ENCODE data around the gene DESI1.
"Not testable (repeated sequence)": the region's sequence is repeated elsewhere in the genome, so short reads cannot be mapped to it uniquely, and the experiment has no call there.

DESI1 gene

DNA sequence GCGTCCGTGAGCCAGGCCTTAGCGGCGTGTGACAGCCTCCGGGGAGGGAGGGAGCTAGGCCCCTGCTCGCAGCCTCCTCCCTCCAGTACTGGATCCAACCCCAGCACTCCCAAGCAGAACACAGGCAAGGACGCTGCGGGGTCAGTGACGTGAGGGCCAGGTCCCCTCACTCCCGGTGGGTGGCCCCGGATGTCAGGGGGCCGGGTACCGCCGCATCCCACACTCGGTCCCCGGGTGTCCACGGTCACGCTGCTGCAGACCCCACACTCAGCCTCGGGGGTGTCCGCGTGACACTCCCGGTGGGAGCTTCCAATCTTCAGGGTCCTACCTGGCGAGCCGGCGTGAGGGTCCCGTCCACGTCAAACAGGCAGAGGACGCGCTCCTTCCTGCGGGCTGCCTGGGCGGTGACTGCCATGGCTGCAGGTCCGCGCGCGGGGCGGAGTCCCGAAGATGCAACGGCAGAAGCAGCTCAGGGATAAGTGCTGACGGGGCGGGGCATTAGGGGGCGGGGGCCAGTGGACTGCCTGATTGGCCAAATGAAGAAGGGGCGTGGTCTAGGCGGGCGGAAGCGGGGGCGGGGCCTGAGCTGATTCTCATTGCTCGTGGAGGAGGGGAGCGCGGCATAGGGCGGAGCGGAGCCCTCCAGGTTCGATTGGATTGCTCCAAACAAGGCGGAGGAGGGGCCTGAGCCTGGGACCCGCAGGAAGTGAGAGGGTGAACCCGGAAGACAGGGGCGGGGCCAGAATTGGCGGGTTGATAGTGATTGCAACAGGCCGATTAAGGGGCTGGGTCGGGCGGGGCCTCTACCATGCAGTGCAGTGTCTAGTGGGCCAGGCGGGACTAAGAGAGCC, 31.2 kb downstream of the DESI1 start, which contains the start of gene PMM1:
Gene PMM1, minus strand, starts transcription at position 450 of the 851 bp plus-strand sequence. Its CDS starts 35 bp downstream, at position 415.
- Mint-ChIP-seq H3K4me1 (peaks cover 29% of the 10 kb centered on the region), H3K27me3 (no peaks in the 10 kb centered on the region), H3K4me3 (peak within 1 kb of the TSS; percentile 90), H3K27ac (peak within 1 kb of the TSS; percentile 87), H3K36me3 (peaks cover 10% of the 10 kb centered on the region), H3K9me3 (no peaks in the 10 kb centered on the region)
- DNase-seq: peak; percentile 100
- CTCF ChIA-PET: interaction anchor here (1.0 to 2.7 kb wide), 8 partner anchors 8 to 157 kb away, joined by 3 to 10 read pairs (median 5); no protein-coding TSS in a partner anchor

DNA sequence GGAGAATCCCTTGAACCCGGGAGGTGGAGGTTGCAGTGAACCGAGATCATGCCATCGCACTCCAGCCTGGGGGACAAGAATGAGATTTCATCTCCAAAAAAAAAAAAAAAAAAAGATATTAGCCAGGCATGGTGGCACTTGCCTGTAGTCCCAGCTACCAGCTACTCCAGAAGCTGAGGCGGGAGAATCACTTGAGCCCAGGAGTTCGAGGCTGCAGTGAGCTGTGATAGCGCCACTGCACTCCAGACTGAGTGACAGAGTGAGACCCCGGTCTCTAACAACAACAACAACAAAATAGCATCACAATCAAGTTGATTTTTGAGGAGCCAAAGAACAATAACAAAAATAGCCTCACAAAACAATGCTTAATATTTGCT, 33.5 kb downstream of the DESI1 start:
- no peak overlapping the region for H3K4me3 Mint-ChIP-seq
- peaks cover 29% of the 10 kb centered on the region for H3K4me1 Mint-ChIP-seq

DNA sequence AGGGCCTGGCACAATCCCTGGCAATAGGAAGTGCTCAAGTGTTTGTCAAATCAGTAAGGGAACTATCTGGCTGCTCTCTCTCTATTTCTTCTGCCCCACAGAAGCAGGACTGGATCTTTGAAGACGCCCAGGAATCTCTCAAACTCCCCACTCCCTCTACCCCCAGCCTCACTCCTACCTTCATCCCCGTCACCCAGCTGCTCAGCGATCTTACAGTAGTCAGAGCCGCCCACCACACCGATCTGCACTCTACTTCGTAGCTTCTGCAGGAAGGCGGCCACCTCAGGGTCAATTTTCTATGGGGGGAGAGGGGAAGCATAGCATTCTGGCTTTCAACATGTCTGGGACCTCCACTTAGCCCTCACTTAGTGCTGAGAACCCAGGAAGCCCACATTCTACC, 34.9 kb downstream of the DESI1 start:
- Mint-ChIP-seq H3K9me3 (no peaks in the 10 kb centered on the region), H3K36me3 (peaks cover 21% of the 10 kb centered on the region), H3K4me3 (no peak overlapping the region), H3K27me3 (no peaks in the 10 kb centered on the region), H3K4me1 (peaks cover 30% of the 10 kb centered on the region), H3K27ac (no peak overlapping the region)
- DNase-seq: no peak
- CTCF ChIA-PET: interaction anchor here (1.3 kb wide), 1 partner anchor 11 kb away, joined by 4 read pairs; no protein-coding TSS in a partner anchor

More for the DNA sequence above, 33.5 kb downstream of the DESI1 start:
- H3K27ac Mint-ChIP-seq: no peak overlapping the region
- H3K9me3 Mint-ChIP-seq: no peaks in the 10 kb centered on the region
- H3K27me3 Mint-ChIP-seq: no peaks in the 10 kb centered on the region
- CTCF ChIA-PET: no interaction called here
- no peak for DNase-seq
- peaks cover 20% of the 10 kb centered on the region for H3K36me3 Mint-ChIP-seq

DNA sequence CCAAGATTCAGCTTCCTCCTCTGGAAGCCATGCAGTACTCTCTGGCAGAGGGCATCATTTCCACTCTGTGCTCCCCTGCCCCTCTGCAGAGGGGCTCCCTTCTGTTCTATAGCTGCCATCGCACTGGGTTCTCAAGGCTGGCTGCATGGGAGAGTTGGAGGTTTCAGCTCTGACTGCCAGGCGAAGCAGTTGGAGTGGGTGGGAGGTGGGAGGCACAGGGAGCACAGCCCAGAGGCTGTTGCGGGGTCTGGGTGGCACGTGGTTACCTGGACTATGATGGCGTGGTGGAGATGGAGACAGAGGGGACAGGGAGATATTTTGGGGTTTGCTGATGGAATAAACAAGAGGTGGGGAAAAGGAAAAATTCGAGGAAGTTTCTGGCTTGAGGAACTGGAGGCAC, 36.0 kb downstream of the DESI1 start:
- no peaks in the 10 kb centered on the region for H3K9me3 Mint-ChIP-seq
- no peaks in the 10 kb centered on the region for H3K27me3 Mint-ChIP-seq
- H3K36me3 Mint-ChIP-seq: peaks cover 26% of the 10 kb centered on the region
- DNase-seq: no peak
- H3K4me1 Mint-ChIP-seq: peaks cover 35% of the 10 kb centered on the region
- CTCF ChIA-PET: no interaction called here
- no peak overlapping the region for H3K27ac Mint-ChIP-seq
- no peak overlapping the region for H3K4me3 Mint-ChIP-seq

DNA sequence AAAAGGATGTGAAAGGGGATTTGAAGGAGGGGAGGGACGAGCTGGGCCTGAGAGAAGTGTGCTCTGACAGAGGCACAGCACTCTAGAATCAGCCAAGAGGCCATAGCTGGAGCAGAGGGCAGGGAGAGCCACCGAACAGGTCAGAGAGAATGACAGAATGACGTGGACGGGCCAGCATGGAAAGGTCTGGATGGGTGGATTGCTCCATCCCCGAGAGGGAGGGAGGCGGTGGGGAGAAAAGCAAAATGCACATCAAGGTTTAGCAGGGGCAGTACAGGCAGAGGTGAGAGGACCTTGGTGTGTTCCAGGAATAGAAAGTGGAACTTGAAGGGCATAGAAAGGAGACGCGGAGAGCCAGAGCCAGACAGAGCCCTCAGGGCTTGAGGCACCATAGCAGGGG, 38.1 kb downstream of the DESI1 start:
- H3K4me3 Mint-ChIP-seq: no peak overlapping the region
- CTCF ChIA-PET: no interaction called here
- H3K27ac Mint-ChIP-seq: no peak overlapping the region
- H3K36me3 Mint-ChIP-seq: peaks cover 29% of the 10 kb centered on the region
- peaks cover 18% of the 10 kb centered on the region for H3K4me1 Mint-ChIP-seq
- no peaks in the 10 kb centered on the region for H3K27me3 Mint-ChIP-seq
- no peaks in the 10 kb centered on the region for H3K9me3 Mint-ChIP-seq
- no peak for DNase-seq

DNA sequence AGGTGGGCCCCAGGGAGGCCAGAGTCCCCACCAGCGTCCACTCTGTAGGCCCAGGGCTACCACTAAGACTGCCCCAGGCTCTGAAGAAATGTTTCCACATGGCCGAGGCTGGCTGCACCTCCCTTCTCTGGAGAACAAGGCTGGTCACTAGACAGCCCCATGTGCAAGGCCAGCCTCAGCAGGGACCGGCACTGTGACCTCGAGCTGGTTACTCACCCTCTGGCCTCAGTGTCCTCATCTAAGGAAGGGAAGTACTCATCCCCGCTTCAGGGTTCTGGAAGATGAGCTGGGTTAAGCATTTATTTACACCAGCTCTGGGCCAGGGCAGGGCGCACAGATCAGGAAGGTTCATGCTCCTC, 40.9 kb downstream of the DESI1 start:
- Mint-ChIP-seq H3K27me3 (no peaks in the 10 kb centered on the region), H3K27ac (no peak overlapping the region), H3K4me1 (peaks cover 11% of the 10 kb centered on the region), H3K9me3 (no peaks in the 10 kb centered on the region), H3K36me3 (peaks cover 28% of the 10 kb centered on the region), H3K4me3 (no peak overlapping the region)
- no peak for DNase-seq
- CTCF ChIA-PET: interaction anchor here (0.6 to 1.7 kb wide), 2 partner anchors 10 to 17 kb away, joined by 3 read pairs; partner anchors contain the start of gene PMM1

DNA sequence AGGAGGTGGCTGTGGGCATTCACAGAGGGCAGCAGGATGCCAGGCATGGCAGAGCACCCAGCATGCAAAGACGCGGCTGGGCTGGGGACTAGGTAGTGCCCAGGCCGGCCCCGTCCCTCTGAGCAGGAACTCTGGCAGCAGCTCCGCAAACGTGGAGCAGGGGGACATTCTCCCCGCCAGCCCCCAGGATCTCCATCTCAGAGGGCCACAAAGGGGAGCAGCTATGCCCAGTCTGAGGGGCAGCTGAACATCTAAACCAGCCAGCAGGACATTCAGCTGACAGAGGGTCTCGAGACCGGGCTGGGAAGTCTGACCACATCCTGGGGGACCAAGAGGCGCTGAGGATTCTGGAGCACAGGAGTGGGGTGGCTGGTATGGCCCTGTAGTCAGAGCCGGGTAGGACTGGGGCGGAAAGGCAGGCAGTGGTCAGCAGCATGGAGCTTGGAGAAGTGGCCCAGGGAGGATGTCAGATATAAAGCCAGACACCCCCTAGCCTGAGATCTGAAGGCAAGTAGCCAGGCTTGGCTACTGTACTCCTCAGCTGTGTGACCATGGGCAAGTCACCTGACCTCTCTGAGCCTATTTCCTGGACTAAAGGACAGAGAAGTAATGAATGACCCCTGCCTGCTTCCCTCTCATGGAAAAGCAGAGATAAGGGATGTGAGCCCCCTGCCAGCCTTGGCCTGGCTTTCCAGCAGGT, 41.4 kb downstream of the DESI1 start:
- Mint-ChIP-seq H3K9me3 (no peaks in the 10 kb centered on the region), H3K36me3 (peaks cover 27% of the 10 kb centered on the region), H3K27ac (no peak overlapping the region), H3K4me3 (no peak overlapping the region), H3K27me3 (no peaks in the 10 kb centered on the region), H3K4me1 (peaks cover 11% of the 10 kb centered on the region)
- DNase-seq: no peak
- CTCF ChIA-PET: no interaction called here

DNA sequence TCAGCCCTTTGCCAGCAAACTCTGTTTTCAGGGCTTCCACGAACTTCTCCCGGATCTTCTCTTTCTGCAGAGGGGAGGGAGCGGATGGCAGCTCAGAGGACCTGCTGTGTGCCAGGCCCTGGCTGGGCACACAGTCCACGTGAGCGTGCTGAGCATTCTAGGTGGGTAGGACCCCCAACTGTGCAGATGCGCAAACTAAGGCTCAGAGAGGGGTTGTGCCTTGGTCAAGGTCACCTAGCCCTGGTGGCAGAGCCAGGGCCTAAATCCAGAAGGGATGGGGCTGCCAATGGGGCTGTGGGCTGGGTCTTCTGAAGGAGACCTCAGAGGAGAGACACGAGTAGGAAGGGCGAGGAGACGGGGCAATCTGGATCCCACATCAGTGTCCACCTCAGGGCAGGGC, 42.0 kb downstream of the DESI1 start:
- Mint-ChIP-seq H3K27ac (no peak overlapping the region), H3K4me1 (peaks cover 11% of the 10 kb centered on the region), H3K4me3 (no peak overlapping the region), H3K36me3 (peaks cover 27% of the 10 kb centered on the region), H3K9me3 (no peaks in the 10 kb centered on the region), H3K27me3 (no peaks in the 10 kb centered on the region)
- no peak for DNase-seq
- CTCF ChIA-PET: interaction anchor here (1.7 kb wide), 1 partner anchor 18 kb away, joined by 7 read pairs; no protein-coding TSS in a partner anchor

DNA sequence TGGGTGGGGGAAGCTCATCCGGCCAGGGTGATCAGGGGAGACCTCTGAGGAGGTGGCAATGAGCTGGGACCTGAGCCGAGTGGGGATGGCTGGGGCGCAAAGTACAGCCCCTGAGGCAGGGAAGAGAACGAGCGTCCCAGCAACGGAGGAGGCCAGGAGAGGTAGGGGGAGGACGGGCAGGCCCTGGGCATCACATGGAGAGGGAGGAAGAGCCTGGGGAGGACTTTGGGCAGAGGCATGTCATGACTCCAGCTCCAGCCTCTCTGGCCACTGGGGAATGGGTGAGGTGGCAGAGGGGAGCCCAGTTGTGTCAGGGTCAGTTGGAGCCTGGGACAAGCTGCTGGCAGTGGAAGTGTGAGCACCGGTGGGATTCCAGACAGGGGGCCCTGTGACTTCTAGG, 42.7 kb downstream of the DESI1 start:
- Mint-ChIP-seq H3K9me3 (no peaks in the 10 kb centered on the region), H3K36me3 (peaks cover 23% of the 10 kb centered on the region), H3K27ac (no peak overlapping the region), H3K27me3 (no peaks in the 10 kb centered on the region), H3K4me1 (peaks cover 11% of the 10 kb centered on the region), H3K4me3 (no peak overlapping the region)
- CTCF ChIA-PET: interaction anchor here (1.7 kb wide), 1 partner anchor 19 kb away, joined by 7 read pairs; no protein-coding TSS in a partner anchor
- no peak for DNase-seq

DNA sequence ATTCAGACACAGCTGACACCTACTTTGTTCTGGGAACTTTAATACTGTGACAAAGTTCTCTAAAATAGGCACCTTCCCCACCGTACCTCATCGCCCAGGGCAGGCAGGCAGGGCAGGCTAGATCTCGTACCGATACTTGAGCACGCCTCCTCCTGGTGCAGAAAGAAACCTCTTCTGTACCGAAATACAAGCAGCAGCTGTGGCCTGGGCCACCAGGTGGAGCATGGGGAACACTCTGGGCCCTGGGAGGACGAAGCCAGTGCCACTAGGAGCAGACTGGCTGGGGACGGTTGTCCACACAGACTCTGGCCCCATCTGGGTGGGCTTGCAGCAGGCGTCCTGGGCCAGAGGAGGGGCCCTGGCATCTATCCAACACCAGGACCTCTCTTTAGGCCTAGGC, 44.0 kb downstream of the DESI1 start:
- peaks cover 17% of the 10 kb centered on the region for H3K36me3 Mint-ChIP-seq
- no peak overlapping the region for H3K4me3 Mint-ChIP-seq
- DNase-seq: peak; percentile 69
- no peak overlapping the region for H3K27ac Mint-ChIP-seq
- no peaks in the 10 kb centered on the region for H3K27me3 Mint-ChIP-seq
- CTCF ChIA-PET: interaction anchor here (1.0 to 1.8 kb wide), 3 partner anchors 9 to 20 kb away, joined by 3 to 10 read pairs (median 7); partner anchors contain the start of gene PMM1
- H3K4me1 Mint-ChIP-seq: peaks cover 11% of the 10 kb centered on the region
- no peaks in the 10 kb centered on the region for H3K9me3 Mint-ChIP-seq

DNA sequence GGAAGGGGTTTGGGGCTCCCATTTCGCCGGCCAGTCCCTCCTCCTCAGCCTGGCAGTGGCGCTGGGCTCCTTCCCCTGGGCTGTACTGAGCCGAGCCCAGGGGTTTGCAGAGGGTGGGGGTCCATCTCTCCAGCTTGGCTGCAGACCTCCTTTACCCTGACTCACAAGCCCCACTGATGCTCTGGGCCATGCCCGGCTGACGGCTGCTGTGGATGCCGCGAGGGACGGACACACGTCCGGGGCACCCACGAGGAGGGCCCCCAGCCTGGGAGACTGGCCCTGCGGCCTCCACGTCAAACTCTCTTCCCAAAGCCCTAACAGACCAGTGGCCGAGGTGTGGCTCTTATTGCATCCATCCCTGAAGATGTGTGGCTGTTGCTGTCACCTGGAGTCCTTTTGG, 45.3 kb downstream of the DESI1 start:
- no peaks in the 10 kb centered on the region for H3K9me3 Mint-ChIP-seq
- H3K27me3 Mint-ChIP-seq: no peaks in the 10 kb centered on the region
- H3K27ac Mint-ChIP-seq: no peak overlapping the region
- H3K4me3 Mint-ChIP-seq: no peak overlapping the region
- no peak for DNase-seq
- CTCF ChIA-PET: interaction anchor here (1.4 kb wide), 1 partner anchor 14 kb away, joined by 3 read pairs; the partner anchor contains the start of gene PMM1
- H3K4me1 Mint-ChIP-seq: peaks cover 6% of the 10 kb centered on the region
- peaks cover 17% of the 10 kb centered on the region for H3K36me3 Mint-ChIP-seq

DNA sequence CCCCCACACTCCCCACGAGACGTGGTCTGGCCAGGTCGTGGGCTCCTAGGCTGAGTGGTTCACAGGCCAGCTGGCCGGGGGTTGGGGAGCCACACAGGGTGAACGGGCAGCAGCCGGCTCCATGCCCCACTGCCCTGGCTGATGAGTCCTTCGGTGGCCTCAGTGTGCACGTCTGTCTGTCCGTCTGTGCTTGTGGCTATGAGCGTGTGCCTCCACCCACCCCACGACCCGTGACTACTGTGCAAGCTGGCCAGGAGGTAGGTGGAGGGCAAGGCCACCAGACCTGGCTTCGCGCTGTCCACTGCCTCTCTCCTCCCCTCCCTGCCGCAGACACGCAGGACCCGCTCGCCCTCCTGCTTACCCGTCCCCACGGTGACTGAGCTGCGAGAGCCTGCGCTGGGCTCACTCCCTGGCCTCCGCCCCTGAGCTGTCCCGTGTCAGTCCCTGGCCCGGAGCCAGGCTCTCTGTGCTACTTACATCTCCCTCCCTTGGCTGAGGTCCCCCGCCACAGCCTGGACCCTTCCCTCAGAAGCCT, 45.9 kb downstream of the DESI1 start:
- no peaks in the 10 kb centered on the region for H3K4me1 Mint-ChIP-seq
- H3K27ac Mint-ChIP-seq: no peak overlapping the region
- CTCF ChIA-PET: interaction anchor here (1.4 kb wide), 1 partner anchor 15 kb away, joined by 3 read pairs; the partner anchor contains the start of gene PMM1
- no peak for DNase-seq
- H3K4me3 Mint-ChIP-seq: no peak overlapping the region
- no peaks in the 10 kb centered on the region for H3K9me3 Mint-ChIP-seq
- H3K36me3 Mint-ChIP-seq: peaks cover 11% of the 10 kb centered on the region
- peaks cover 5% of the 10 kb centered on the region for H3K27me3 Mint-ChIP-seq

DNA sequence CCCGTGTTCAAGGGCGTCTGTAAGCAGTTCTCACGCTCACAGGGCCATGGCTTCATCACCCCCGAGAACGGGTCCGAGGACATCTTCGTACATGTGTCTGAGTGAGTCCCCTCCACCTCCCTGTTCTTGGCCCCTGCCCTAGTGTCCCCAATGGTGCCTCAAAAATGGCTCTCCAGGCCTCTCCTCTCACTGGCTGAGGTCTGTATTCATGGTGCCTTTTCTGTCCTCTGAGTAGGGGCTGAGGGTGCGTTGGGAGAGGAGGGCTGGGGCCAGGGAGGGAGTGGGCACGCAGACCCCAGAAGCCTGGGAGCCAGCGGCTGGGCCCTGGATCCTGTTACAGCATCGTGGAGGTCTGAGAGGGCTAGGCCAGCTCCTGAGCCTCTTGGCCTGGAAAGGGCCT, 47.2 kb downstream of the DESI1 start:
- Mint-ChIP-seq H3K9me3 (no peaks in the 10 kb centered on the region), H3K36me3 (peaks cover 10% of the 10 kb centered on the region), H3K27ac (no peak overlapping the region), H3K27me3 (peaks cover 12% of the 10 kb centered on the region), H3K4me3 (no peak overlapping the region), H3K4me1 (no peaks in the 10 kb centered on the region)
- DNase-seq: no peak
- CTCF ChIA-PET: interaction anchor here (1.1 kb wide), 1 partner anchor 93 kb away, joined by 4 read pairs; no protein-coding TSS in a partner anchor

DNA sequence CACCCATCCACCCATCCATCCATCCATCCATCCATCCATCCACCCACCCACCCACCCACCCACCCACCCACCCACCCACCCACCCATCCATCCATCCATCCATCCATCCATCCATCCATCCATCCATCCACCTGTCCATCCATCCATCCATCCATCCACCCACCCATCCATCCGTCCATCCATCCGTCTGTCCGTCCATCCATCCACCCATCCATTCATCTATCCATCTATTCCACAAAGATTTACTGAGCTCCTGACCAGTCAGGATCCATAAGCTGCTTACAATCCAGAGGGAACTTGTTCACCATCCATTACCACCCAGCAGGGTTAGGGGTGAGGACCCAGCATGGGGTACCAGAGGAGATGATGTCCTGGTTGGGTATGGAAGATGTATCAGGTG, 48.5 kb downstream of the DESI1 start:
- H3K4me1 Mint-ChIP-seq, H3K4me3 Mint-ChIP-seq, H3K9me3 Mint-ChIP-seq, DNase-seq, H3K27ac Mint-ChIP-seq, H3K36me3 Mint-ChIP-seq, CTCF ChIA-PET: not testable (repeated sequence)
- H3K27me3 Mint-ChIP-seq: peaks cover 26% of the 10 kb centered on the region

Measured in activated naive CD4-positive, alpha-beta T cell treated with anti-CD3 and anti-CD28 coated beads, Interleukin-2, amount 10 ng/mL, durations not matched to agents 7 days and 5 days (primary cell).